ENCODE measurements around the gene COTL1.
A peak's percentile ranks its signal among the peaks of the same experiment; 100 is the strongest.

The COTL1 gene

DNA sequence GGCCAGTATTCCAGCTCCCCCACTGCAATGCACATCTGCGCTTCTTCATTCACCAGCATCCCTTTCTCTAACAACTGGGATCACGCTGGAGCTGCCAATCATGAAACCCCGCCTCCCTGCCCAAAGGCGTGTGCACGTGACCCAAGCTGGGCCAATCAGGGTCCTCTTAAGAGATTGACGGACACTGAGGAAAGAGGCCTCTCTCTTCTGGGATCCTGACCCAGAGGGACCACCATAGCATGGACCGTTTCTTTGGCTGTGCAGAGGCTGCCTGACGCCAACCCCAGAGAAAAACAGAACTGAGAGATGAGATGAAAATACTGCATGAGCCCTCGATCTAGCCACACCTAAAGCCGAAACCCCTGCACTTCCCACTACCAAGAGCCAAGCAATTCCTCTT lies 32.0 kb downstream of the COTL1 start:
- no peak for DNase-seq (ENCODE audit: low read depth)
- H3K4me3 ChIP-seq (ENCODE audit: low read length), result no peak overlapping the region
- TF ChIP-seq, protein P1, sequence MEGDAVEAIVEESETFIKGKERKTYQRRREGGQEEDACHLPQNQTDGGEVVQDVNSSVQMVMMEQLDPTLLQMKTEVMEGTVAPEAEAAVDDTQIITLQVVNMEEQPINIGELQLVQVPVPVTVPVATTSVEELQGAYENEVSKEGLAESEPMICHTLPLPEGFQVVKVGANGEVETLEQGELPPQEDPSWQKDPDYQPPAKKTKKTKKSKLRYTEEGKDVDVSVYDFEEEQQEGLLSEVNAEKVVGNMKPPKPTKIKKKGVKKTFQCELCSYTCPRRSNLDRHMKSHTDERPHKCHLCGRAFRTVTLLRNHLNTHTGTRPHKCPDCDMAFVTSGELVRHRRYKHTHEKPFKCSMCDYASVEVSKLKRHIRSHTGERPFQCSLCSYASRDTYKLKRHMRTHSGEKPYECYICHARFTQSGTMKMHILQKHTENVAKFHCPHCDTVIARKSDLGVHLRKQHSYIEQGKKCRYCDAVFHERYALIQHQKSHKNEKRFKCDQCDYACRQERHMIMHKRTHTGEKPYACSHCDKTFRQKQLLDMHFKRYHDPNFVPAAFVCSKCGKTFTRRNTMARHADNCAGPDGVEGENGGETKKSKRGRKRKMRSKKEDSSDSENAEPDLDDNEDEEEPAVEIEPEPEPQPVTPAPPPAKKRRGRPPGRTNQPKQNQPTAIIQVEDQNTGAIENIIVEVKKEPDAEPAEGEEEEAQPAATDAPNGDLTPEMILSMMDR (conservative IDR thresholded peaks at IDR 0.05; ENCODE audit: low read length), result no peak

GRCh38 chr16:84585467-84585866 lies 32.4 kb downstream of the COTL1 start:
- DNase-seq (ENCODE audit: low read depth), result no peak
- no peak overlapping the region for H3K4me3 ChIP-seq (ENCODE audit: low read length)
- TF ChIP-seq, protein P1 (conservative IDR thresholded peaks at IDR 0.05; ENCODE audit: low read length), result no peak

- DNase-seq (ENCODE audit: low read depth), result no peak
- no peak overlapping the region for H3K4me3 ChIP-seq (ENCODE audit: low read length)
- TF ChIP-seq, protein P1 (conservative IDR thresholded peaks at IDR 0.05; ENCODE audit: low read length), result no peak
These were observed 33.2 kb downstream of the COTL1 start for GRCh38 chr16:84584678-84585077.

DNA sequence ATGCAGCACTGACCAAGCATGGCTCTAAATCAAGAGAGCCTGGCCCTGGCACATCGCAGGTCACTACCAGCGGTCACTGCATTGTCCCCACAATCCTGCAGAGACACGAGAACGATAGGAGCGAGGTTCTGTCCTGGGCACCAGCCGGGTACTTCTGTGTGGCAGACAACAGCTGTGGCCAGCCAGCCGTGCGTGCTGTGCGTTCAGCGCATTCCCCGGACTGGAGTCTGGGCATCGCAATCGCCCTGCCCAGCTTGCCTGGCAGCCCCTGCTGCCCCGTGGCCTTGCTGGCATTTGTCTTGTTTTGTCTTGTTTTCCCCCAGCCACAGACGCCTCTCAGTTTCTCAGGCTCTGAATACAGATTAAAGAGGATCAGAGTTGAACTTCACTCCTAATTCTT lies 33.9 kb downstream of the COTL1 start:
- no peak overlapping the region for H3K4me3 ChIP-seq (ENCODE audit: low read length)
- TF ChIP-seq, protein P1 (conservative IDR thresholded peaks at IDR 0.05; ENCODE audit: low read length), result no peak

GRCh38 chr16:84582958-84583516 lies 34.8 kb downstream of the COTL1 start:
- TF ChIP-seq, protein P1 (conservative IDR thresholded peaks at IDR 0.05; ENCODE audit: low read length), result no peak

More for the DNA sequence above, 33.9 kb downstream of the COTL1 start:
- no peak for DNase-seq (ENCODE audit: low read depth)

DNA sequence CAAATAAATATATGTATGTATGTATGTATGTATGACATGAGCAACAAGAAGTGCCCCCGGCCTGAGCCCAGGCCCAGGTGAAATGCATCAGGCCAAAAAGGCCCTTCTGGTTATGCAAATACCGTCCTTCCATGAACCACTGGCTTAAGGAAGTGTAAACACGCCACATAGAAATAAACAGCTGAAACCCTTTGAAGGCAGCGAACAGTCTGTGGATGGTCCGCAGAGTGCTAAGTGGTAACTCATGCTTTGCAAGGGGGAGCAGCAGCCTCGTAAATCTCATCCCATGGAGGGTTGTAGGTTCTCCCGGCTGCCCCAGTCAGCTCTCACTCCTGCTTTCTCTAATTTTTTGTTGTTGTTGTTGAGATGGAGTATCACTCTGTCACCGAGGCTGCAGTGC lies 36.7 kb downstream of the COTL1 start:
- H3K4me3 ChIP-seq (ENCODE audit: low read length), result no peak overlapping the region
- TF ChIP-seq, protein P1 (conservative IDR thresholded peaks at IDR 0.05; ENCODE audit: low read length), result no peak
- no peak for DNase-seq (ENCODE audit: low read depth)

More at GRCh38 chr16:84582958-84583516, 34.8 kb downstream of the COTL1 start:
- no peak overlapping the region for H3K4me3 ChIP-seq (ENCODE audit: low read length)
- DNase-seq (ENCODE audit: low read depth), result peak; percentile 90

DNA sequence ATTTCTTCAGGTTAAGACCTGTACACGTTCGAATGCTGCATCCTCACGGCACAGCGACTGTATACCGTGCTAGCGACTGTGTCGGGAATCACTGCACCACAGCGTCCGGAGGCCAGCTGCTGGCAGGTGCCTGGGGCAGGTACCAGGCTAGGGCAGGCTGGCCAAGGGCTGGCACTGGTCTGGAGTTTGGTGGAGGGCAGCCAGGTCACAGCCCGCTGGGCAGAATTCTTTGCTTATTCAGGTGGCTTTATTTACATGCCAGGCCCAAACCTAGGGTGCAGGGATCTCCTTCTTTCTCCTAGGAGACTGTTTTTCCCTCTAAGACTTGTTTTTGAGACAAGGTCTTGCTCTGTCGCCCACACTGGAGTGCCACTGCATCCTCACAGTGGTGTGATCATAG lies 37.9 kb downstream of the COTL1 start:
- H3K4me3 ChIP-seq (ENCODE audit: low read length), result no peak overlapping the region
- TF ChIP-seq, protein P1 (conservative IDR thresholded peaks at IDR 0.05; ENCODE audit: low read length), result no peak
- DNase-seq (ENCODE audit: low read depth), result no peak

Measured in AG10803 (cell line).